Activated naive CD8-positive, alpha-beta T cell treated with anti-CD3 and anti-CD28 coated beads, Interleukin-2, amount 10 ng/mL, durations not matched to agents 7 days and 5 days (primary cell): ENCODE measurements around the gene SH3GL3. TPM values are rescaled to one million over a fixed set of nuclear protein-coding genes. Genes with fewer than 3 reads are reported as not detected.

Experiments used
- ATAC-seq: fragments of 150-1000 bp; cut with Tn5 transposase; one replicate; pipeline ENCODE4 v1.10.0; 2021; ENCODE audit warnings: low read depth, moderate library complexity
- POLR2A ChIA-PET: fragments of 350-600 bp; sonication (Branson Sonifier 250); formaldehyde crosslinking; loops from one replicate; lab custom pipeline; 2021; ENCODE audit warnings: antibody characterized with exemption; lab: Charles Lee
- DNase-seq: peaks from one replicate; pipeline ENCODE4 v3.0.0; 2021
- H3K27ac Mint-ChIP-seq: one replicate; pipeline ENCODE4 v1.8.0; 2022; ENCODE audit warnings: mild to moderate bottlenecking, mixed read lengths
- H3K27me3 Mint-ChIP-seq: one replicate; pipeline ENCODE4 v1.8.0; 2022; ENCODE audit warnings: mild to moderate bottlenecking, moderate library complexity, mixed read lengths
- H3K36me3 Mint-ChIP-seq: one replicate; pipeline ENCODE4 v1.8.0; 2021; ENCODE audit warnings: mild to moderate bottlenecking, mixed read lengths
- H3K4me1 Mint-ChIP-seq: one replicate; pipeline ENCODE4 v1.8.0; 2021; ENCODE audit warnings: mixed read lengths
- H3K4me3 Mint-ChIP-seq: one replicate; pipeline ENCODE4 v1.8.0; 2022; ENCODE audit warnings: mild to moderate bottlenecking, moderate library complexity, mixed read lengths
- H3K9me3 Mint-ChIP-seq: one replicate; pipeline ENCODE4 v1.8.0; 2021; ENCODE audit warnings: mixed read lengths
- total RNA-seq, 2 experiments: library from RNA; stranded (reverse); gene quantifications; one replicate each; pipeline ENCODE4 v1.2.3, GENCODE V29; 2021

Gene SH3GL3
- total RNA-seq, 2 experiments from 2014 or later: not detected

- Mint-ChIP-seq H3K4me3 (no peak overlapping the region), H3K36me3 (no peaks in the 10 kb centered on the region), H3K27me3 (peaks cover 28% of the 10 kb centered on the region), H3K9me3 (no peaks in the 10 kb centered on the region), H3K27ac (no peak overlapping the region), H3K4me1 (no peaks in the 10 kb centered on the region)
- POLR2A ChIA-PET: no interaction called here
- ATAC-seq (no peak), DNase-seq (no peak)
Measured at GRCh38 chr15:83651541-83651940, 204.4 kb downstream of the SH3GL3 start.

- Mint-ChIP-seq H3K27me3 (peaks cover 28% of the 10 kb centered on the region), H3K9me3 (no peaks in the 10 kb centered on the region), H3K36me3 (no peaks in the 10 kb centered on the region), H3K4me3 (no peak overlapping the region), H3K27ac (no peak overlapping the region), H3K4me1 (no peaks in the 10 kb centered on the region)
- ATAC-seq (no peak), DNase-seq (no peak)
- POLR2A ChIA-PET: no interaction called here
Measured at GRCh38 chr15:83652626-83653204, 205.6 kb downstream of the SH3GL3 start.

- Mint-ChIP-seq H3K27me3 (peaks cover 28% of the 10 kb centered on the region), H3K36me3 (no peaks in the 10 kb centered on the region), H3K4me1 (no peaks in the 10 kb centered on the region), H3K4me3 (no peak overlapping the region), H3K27ac (no peak overlapping the region), H3K9me3 (no peaks in the 10 kb centered on the region)
- ATAC-seq (no peak), DNase-seq (no peak)
- POLR2A ChIA-PET: no interaction called here
Measured at GRCh38 chr15:83653288-83653638, 206.1 kb downstream of the SH3GL3 start.

- ATAC-seq (no peak), DNase-seq (no peak)
- Mint-ChIP-seq H3K4me1 (no peaks in the 10 kb centered on the region), H3K4me3 (no peak within 1 kb of the TSS), H3K9me3 (no peaks in the 10 kb centered on the region), H3K27ac (no peak within 1 kb of the TSS), H3K27me3 (peaks cover 28% of the 10 kb centered on the region), H3K36me3 (no peaks in the 10 kb centered on the region)
- POLR2A ChIA-PET: no interaction called here
Measured at GRCh38 chr15:83653639-83654378, 206.7 kb downstream of the SH3GL3 start, which contains the start of gene ADAMTSL3. Gene ADAMTSL3 (plus strand): TSS chr15:83654123. CDS start chr15:83655762, 1,639 bp downstream.

GRCh38 chr15:83654379-83655236 is 207.5 kb downstream of the SH3GL3 start:
- no peaks in the 10 kb centered on the region for H3K36me3 Mint-ChIP-seq
- H3K4me1 Mint-ChIP-seq: no peaks in the 10 kb centered on the region
- POLR2A ChIA-PET: no interaction called here
- H3K4me3 Mint-ChIP-seq: no peak overlapping the region
- peaks cover 28% of the 10 kb centered on the region for H3K27me3 Mint-ChIP-seq
- no peaks in the 10 kb centered on the region for H3K9me3 Mint-ChIP-seq
- DNase-seq (no peak), ATAC-seq (no peak)
- H3K27ac Mint-ChIP-seq: no peak overlapping the region

- no peaks in the 10 kb centered on the region for H3K4me1 Mint-ChIP-seq
- POLR2A ChIA-PET: no interaction called here
- H3K27me3 Mint-ChIP-seq: peaks cover 28% of the 10 kb centered on the region
- no peak overlapping the region for H3K4me3 Mint-ChIP-seq
- no peaks in the 10 kb centered on the region for H3K9me3 Mint-ChIP-seq
- no peaks in the 10 kb centered on the region for H3K36me3 Mint-ChIP-seq
- no peak overlapping the region for H3K27ac Mint-ChIP-seq
- no peak for DNase-seq
- ATAC-seq: no peak
Measured at GRCh38 chr15:83655237-83655616, 208.1 kb downstream of the SH3GL3 start.

GRCh38 chr15:83656192-83656591 is 209.1 kb downstream of the SH3GL3 start:
- H3K9me3 Mint-ChIP-seq: no peaks in the 10 kb centered on the region
- no peaks in the 10 kb centered on the region for H3K4me1 Mint-ChIP-seq
- no peak overlapping the region for H3K27ac Mint-ChIP-seq
- no peak overlapping the region for H3K4me3 Mint-ChIP-seq
- ATAC-seq: no peak
- peaks cover 26% of the 10 kb centered on the region for H3K27me3 Mint-ChIP-seq
- POLR2A ChIA-PET: no interaction called here
- H3K36me3 Mint-ChIP-seq: no peaks in the 10 kb centered on the region
- no peak for DNase-seq

GRCh38 chr15:83656943-83657528 is 209.9 kb downstream of the SH3GL3 start:
- no peak for DNase-seq
- Mint-ChIP-seq H3K36me3 (no peaks in the 10 kb centered on the region), H3K27me3 (peaks cover 23% of the 10 kb centered on the region), H3K4me1 (no peaks in the 10 kb centered on the region), H3K4me3 (no peak overlapping the region), H3K27ac (no peak overlapping the region), H3K9me3 (no peaks in the 10 kb centered on the region)
- POLR2A ChIA-PET: no interaction called here
- ATAC-seq: no peak

- no peaks in the 10 kb centered on the region for H3K4me1 Mint-ChIP-seq
- no peak for DNase-seq
- no peak overlapping the region for H3K27ac Mint-ChIP-seq
- ATAC-seq: no peak
- H3K9me3 Mint-ChIP-seq: no peaks in the 10 kb centered on the region
- no peaks in the 10 kb centered on the region for H3K36me3 Mint-ChIP-seq
- POLR2A ChIA-PET: no interaction called here
- H3K4me3 Mint-ChIP-seq: no peak overlapping the region
- peaks cover 20% of the 10 kb centered on the region for H3K27me3 Mint-ChIP-seq
Measured at GRCh38 chr15:83657549-83657948, 210.4 kb downstream of the SH3GL3 start.

- H3K27ac Mint-ChIP-seq: no peak overlapping the region
- no peak for DNase-seq
- H3K36me3 Mint-ChIP-seq: no peaks in the 10 kb centered on the region
- H3K9me3 Mint-ChIP-seq: no peaks in the 10 kb centered on the region
- no peak overlapping the region for H3K4me3 Mint-ChIP-seq
- no peaks in the 10 kb centered on the region for H3K4me1 Mint-ChIP-seq
- H3K27me3 Mint-ChIP-seq: peaks cover 11% of the 10 kb centered on the region
- no peak for ATAC-seq
- POLR2A ChIA-PET: no interaction called here
Measured at GRCh38 chr15:83658430-83659416, 211.6 kb downstream of the SH3GL3 start.

GRCh38 chr15:83659417-83659812 is 212.3 kb downstream of the SH3GL3 start:
- H3K36me3 Mint-ChIP-seq: no peaks in the 10 kb centered on the region
- H3K4me3 Mint-ChIP-seq: no peak overlapping the region
- no peak for DNase-seq
- no peaks in the 10 kb centered on the region for H3K9me3 Mint-ChIP-seq
- no peak for ATAC-seq
- H3K27me3 Mint-ChIP-seq: peaks cover 10% of the 10 kb centered on the region
- POLR2A ChIA-PET: no interaction called here
- no peaks in the 10 kb centered on the region for H3K4me1 Mint-ChIP-seq
- H3K27ac Mint-ChIP-seq: no peak overlapping the region

GRCh38 chr15:83665480-83665879 is 218.3 kb downstream of the SH3GL3 start:
- Mint-ChIP-seq H3K36me3 (no peaks in the 10 kb centered on the region), H3K27ac (no peak overlapping the region), H3K9me3 (no peaks in the 10 kb centered on the region), H3K27me3 (no peaks in the 10 kb centered on the region), H3K4me3 (no peak overlapping the region), H3K4me1 (no peaks in the 10 kb centered on the region)
- POLR2A ChIA-PET: no interaction called here
- ATAC-seq (no peak), DNase-seq (no peak)
